HCT116 (cell line): Measurements from ENCODE around the gene AP1G1. TPM values are rescaled to one million over a fixed set of nuclear protein-coding genes. Genes with fewer than 3 reads are reported as not detected.

Experiments used
- ATAC-seq: fragments of 200-7000 bp; cut with Tn5 transposase; 2 replicates; pipeline ENCODE4 v1.9.1; 2020; ENCODE audit warnings: mild to moderate bottlenecking, moderate library complexity
- BruUV-seq: library from RNA; stranded (reverse); fragments of 400-500 nt; replicated peaks from 2 replicates; lab custom pipeline; 2021; lab: Mats Ljungman, UMichigan
- CTCF ChIA-PET: fragments of 300-600 bp; sonication (Branson Sonifier 250); formaldehyde crosslinking; loops from one replicate; lab custom pipeline; 2021; ENCODE audit warnings: antibody characterized with exemption; lab: Charles Lee
- POLR2A ChIA-PET: fragments of 300-600, 350-600 bp; sonication (Branson Sonifier 250); formaldehyde crosslinking; loops from one replicate; lab custom pipeline; 2021; ENCODE audit warnings: antibody characterized with exemption; lab: Charles Lee
- RAD21 ChIA-PET, 2 experiments: fragments of 300-600 bp; sonication (Branson Sonifier 250); formaldehyde crosslinking; loops; one replicate each; lab custom pipeline; 2023; ENCODE audit warnings: low total read pairs in 2 of 2; ENCODE audit not compliant: uncharacterized antibody in 2 of 2, unreplicated experiment in 2 of 2, low non-redundant PET in 1 of 2; lab: Charles Lee
- DNase-seq: peaks from one replicate; pipeline ENCODE4 v3.0.0-alpha.2; 2010; ENCODE audit warnings: low read depth, low spot score
- H2AFZ ChIP-seq: fragments of 200-600 bp; shearing (Covaris generic), sonication (generic); 2 replicates; pipeline ENCODE4 v1.6.1; 2017; ENCODE audit warnings: low read depth, mixed run types, mixed read lengths, antibody characterized with exemption, low read length; ENCODE audit not compliant: poor library complexity, severe bottlenecking
- H3K27ac ChIP-seq: 2 replicates; pipeline ENCODE4 v1.5.1; 2012; ENCODE audit warnings: low read depth, low read length
- H3K27me3 ChIP-seq: fragments of 200-600 bp; sonication (generic); 2 replicates; pipeline ENCODE4 v1.6.1; 2016; ENCODE audit warnings: mixed run types, low read length, mixed read lengths; ENCODE audit not compliant: insufficient read depth
- H3K36me3 ChIP-seq, 2 experiments: fragments of 200-500 bp in 1 of 2; fragments of 200-600 bp in 1 of 2; sonication (Bioruptor generic) in 1 of 2; sonication (generic) in 1 of 2; 2 replicates each; pipeline versions ENCODE4 v1.5.1 to v1.6.1; 2014 to 2016; ENCODE audit warnings: low read length in 2 of 2, inconsistent platforms in 1 of 2, mixed read lengths in 1 of 2, mixed run types in 1 of 2; ENCODE audit not compliant: insufficient read depth in 2 of 2, control insufficient read depth in 1 of 2
- H3K4me1 ChIP-seq, 2 experiments: fragments of 200-600 bp in 1 of 2; sonication (generic) in 1 of 2; 2 replicates each; pipeline versions ENCODE4 v1.5.1 to v1.6.1; 2012 to 2017; ENCODE audit warnings: low read length in 2 of 2, inconsistent platforms in 1 of 2, mild to moderate bottlenecking in 1 of 2, mixed read lengths in 1 of 2, mixed run types in 1 of 2, moderate library complexity in 1 of 2; ENCODE audit not compliant: insufficient read depth in 2 of 2, control insufficient read depth in 1 of 2
- H3K4me2 ChIP-seq: fragments of 200-600 bp; sonication (generic); 2 replicates; pipeline ENCODE4 v1.6.1; 2017; ENCODE audit warnings: mixed run types, low read length, mixed read lengths
- H3K4me3 ChIP-seq, 2 experiments: fragments of 200-600 bp in 1 of 2; sonication (generic) in 1 of 2; replicated peaks in 1 of 2; 2 replicates each; pipeline ENCODE4 v1.5.1; 2011 to 2016; ENCODE audit warnings: low read length in 2 of 2, control low read depth in 1 of 2, low read depth in 1 of 2, mild to moderate bottlenecking in 1 of 2, mixed read lengths in 1 of 2, mixed run types in 1 of 2
- H3K79me2 ChIP-seq: fragments of 200-600 bp; sonication (generic); 2 replicates; pipeline ENCODE4 v1.6.1; 2017; ENCODE audit warnings: mild to moderate bottlenecking, mixed run types, low read length, moderate library complexity, mixed read lengths; ENCODE audit not compliant: insufficient read depth
- H3K9ac ChIP-seq: fragments of 200-600 bp; sonication (generic); 2 replicates; pipeline ENCODE4 v1.6.1; 2016; ENCODE audit warnings: low read length, mixed read lengths
- H3K9me2 ChIP-seq: fragments of 200-600 bp; sonication (generic), shearing (Covaris generic); 2 replicates; pipeline ENCODE4 v1.6.1; 2017; ENCODE audit warnings: mixed run types, mild to moderate bottlenecking, moderate library complexity; ENCODE audit not compliant: insufficient read depth
- H3K9me3 ChIP-seq, 2 experiments: fragments of 200-500 bp in 1 of 2; fragments of 200-600 bp in 1 of 2; sonication (Bioruptor generic) in 1 of 2; sonication (generic) in 1 of 2; 2 replicates each; pipeline ENCODE4 v1.6.1; 2014 to 2017; ENCODE audit warnings: low read length in 2 of 2, mixed read lengths in 2 of 2, inconsistent platforms in 1 of 2, low read depth in 1 of 2, mild to moderate bottlenecking in 1 of 2, mixed run types in 1 of 2, moderate library complexity in 1 of 2; ENCODE audit not compliant: control insufficient read depth in 1 of 2, insufficient read depth in 1 of 2
- H4K20me1 ChIP-seq: fragments of 200-600 bp; sonication (generic), shearing (Covaris generic); 2 replicates; pipeline ENCODE4 v1.6.1; 2017; ENCODE audit warnings: mixed run types, mild to moderate bottlenecking, moderate library complexity; ENCODE audit not compliant: insufficient read depth
- CBX3 ChIP-seq: IDR thresholded peaks from 2 replicates; pipeline ENCODE4 v1.6.1; 2012; ENCODE audit warnings: low read depth
- CEBPB ChIP-seq: IDR thresholded peaks from 2 replicates; pipeline ENCODE4 v1.6.1; 2012; ENCODE audit warnings: low read depth
- CTCF ChIP-seq, 3 experiments: fragments of 200-600 bp in 1 of 3; sonication (generic) in 1 of 3; IDR thresholded peaks in 2 of 3; conservative IDR thresholded peaks in 1 of 3; 2 replicates each; pipeline ENCODE4 v1.5.1; 2012 to 2017; ENCODE audit warnings: low read depth in 2 of 3, low read length in 2 of 3, antibody characterized with exemption in 1 of 3, borderline replicate concordance in 1 of 3, control low read depth in 1 of 3, mild to moderate bottlenecking in 1 of 3, mixed read lengths in 1 of 3, mixed run types in 1 of 3, moderate library complexity in 1 of 3; ENCODE audit not compliant: insufficient read depth in 1 of 3
- EGR1 ChIP-seq: IDR thresholded peaks from 2 replicates; pipeline ENCODE4 v1.6.1; 2012; ENCODE audit warnings: low read depth
- ELF1 ChIP-seq: IDR thresholded peaks from 2 replicates; pipeline ENCODE4 v1.6.1; 2012; ENCODE audit warnings: low read depth, borderline replicate concordance
- EZH2phosphoT487 ChIP-seq: fragments of 200-600 bp; IDR thresholded peaks from 2 replicates; pipeline ENCODE4 v1.6.1; 2018; ENCODE audit warnings: antibody characterized with exemption, borderline replicate concordance
- JUND ChIP-seq: IDR thresholded peaks from 2 replicates; pipeline ENCODE4 v1.6.1; 2012
- POLR2A ChIP-seq: IDR thresholded peaks from 2 replicates; pipeline ENCODE4 v1.7.0; 2011; ENCODE audit warnings: borderline replicate concordance; ENCODE audit not compliant: insufficient read depth, insufficient read length; ENCODE audit errors: extremely low read depth
- POLR2AphosphoS5 ChIP-seq: IDR thresholded peaks from 2 replicates; pipeline ENCODE4 v1.6.1; 2011; ENCODE audit warnings: mild to moderate bottlenecking, low read depth, low read length, moderate library complexity
- RAD21 ChIP-seq: IDR thresholded peaks from 2 replicates; pipeline ENCODE4 v1.6.1; 2012; ENCODE audit warnings: low read depth, mild to moderate bottlenecking
- SP1 ChIP-seq: IDR thresholded peaks from 2 replicates; pipeline ENCODE4 v1.6.1; 2012; ENCODE audit warnings: low read depth
- SRF ChIP-seq: IDR thresholded peaks from 2 replicates; pipeline ENCODE4 v1.6.1; 2012; ENCODE audit warnings: low read depth
- TCF7L2 ChIP-seq: IDR thresholded peaks from 2 replicates; pipeline ENCODE4 v1.7.0; 2011; ENCODE audit warnings: borderline replicate concordance, inconsistent platforms; ENCODE audit not compliant: insufficient read depth, insufficient read length; ENCODE audit errors: extremely low read depth
- ZBTB33 ChIP-seq: IDR thresholded peaks from 2 replicates; pipeline ENCODE4 v1.6.1; 2011; ENCODE audit warnings: mild to moderate bottlenecking, low read length, moderate library complexity; ENCODE audit not compliant: insufficient replicate concordance; ENCODE audit errors: extremely low read depth
- ZFX ChIP-seq: fragments of 450-650 bp; IDR thresholded peaks from 2 replicates; pipeline ENCODE4 v1.6.1; 2017
- ZNF274 ChIP-seq: fragments of 200-500 bp; sonication (Bioruptor generic); IDR thresholded peaks from 2 replicates; pipeline ENCODE4 v1.6.1; 2014; ENCODE audit warnings: mild to moderate bottlenecking, low read depth, low read length, inconsistent platforms
- intact Hi-C: fragments of 100-400 bp; cut with micrococcal nuclease; formaldehyde crosslinking; loops from 2 replicates; pipeline ENCODE4 v1.10.0; 2022
- total RNA-seq: library from RNA; stranded (reverse); gene quantifications from one replicate; pipeline ENCODE4 v1.2.1, GENCODE V29; 2021; ENCODE audit not compliant: unreplicated experiment

The AP1G1 gene
- total RNA-seq, 1 experiment from 2014 or later = 70.2 TPM

GRCh38 chr16:71852158-71852557 is 43.5 kb upstream of the AP1G1 start:
- RAD21 ChIA-PET = no interaction called here
- no peak overlapping the region for H3K4me2 ChIP-seq
- no peaks in the 10 kb centered on the region for H3K27me3 ChIP-seq
- H3K27ac ChIP-seq = no peak overlapping the region
- H3K36me3 ChIP-seq = peaks cover 16% of the 10 kb centered on the region in 2 experiments; a peak in 3 of 4 replicates
- no TSS peak for BruUV-seq
- DNase-seq (no peak), ATAC-seq (no peak)
- H3K4me1 ChIP-seq = peaks cover 1 to 2% of the 10 kb centered on the region in 2 experiments
- no peaks in the 10 kb centered on the region for H3K9me2 ChIP-seq
- no peak overlapping the region for H3K9ac ChIP-seq
- peaks cover 22% of the 10 kb centered on the region for H3K79me2 ChIP-seq
- H3K9me3 ChIP-seq = no peaks in the 10 kb centered on the region
- TF ChIP-seq ZBTB33 = no peak
- no peak for TF ChIP-seq ZNF274
- TF ChIP-seq SP1 = no peak
- TF ChIP-seq ELF1 = no peak
- CTCF ChIA-PET = no interaction called here
- POLR2A ChIA-PET = interaction anchor here (0.6 kb wide), 1 partner anchor 43 kb away, joined by 3 read pairs; no protein-coding TSS in a partner anchor
- no peak overlapping the region for H2AFZ ChIP-seq
- H3K4me3 ChIP-seq = no peak overlapping the region
- intact Hi-C loops = no loop called here
- peaks cover 4% of the 10 kb centered on the region; the same call in 1 of the 2 replicates for H4K20me1 ChIP-seq

GRCh38 chr16:71851746-71852145 is 43.1 kb upstream of the AP1G1 start:
- no peaks in the 10 kb centered on the region for H3K9me3 ChIP-seq
- no TSS peak for BruUV-seq
- H4K20me1 ChIP-seq = peaks cover 4% of the 10 kb centered on the region; the same call in 1 of the 2 replicates
- no peak overlapping the region for H3K9ac ChIP-seq
- ChIA-PET CTCF (no interaction called here), RAD21 (no interaction called here), POLR2A (no interaction called here)
- H3K79me2 ChIP-seq = peaks cover 26% of the 10 kb centered on the region
- no peak overlapping the region for H2AFZ ChIP-seq
- no peak overlapping the region for H3K4me3 ChIP-seq
- H3K4me1 ChIP-seq = peaks cover 5 to 6% of the 10 kb centered on the region in 2 experiments
- no peaks in the 10 kb centered on the region for H3K9me2 ChIP-seq
- intact Hi-C loops = no loop called here
- H3K27me3 ChIP-seq = no peaks in the 10 kb centered on the region
- H3K4me2 ChIP-seq = no peak overlapping the region
- TF ChIP-seq SP1 (no peak), EGR1 (no peak), ZFX (no peak), CEBPB (no peak), TCF7L2 (no peak), CTCF (IDR thresholded peaks at IDR 0.05 in 2 of 3, conservative IDR thresholded peaks at IDR 0.05 in 1 of 3; ENCODE audit: borderline replicate concordance in 1 of 3, insufficient read depth in 1 of 3, low read depth in 2 of 3, low read length in 2 of 3) (no peak), ZBTB33 (no peak), RAD21 (no peak), JUND (no peak), SRF (no peak), EZH2phosphoT487 (no peak), POLR2A (no peak), CBX3 (no peak), POLR2AphosphoS5 (no peak)
- DNase-seq = no peak
- H3K36me3 ChIP-seq = peaks cover 16% of the 10 kb centered on the region in 2 experiments; a peak in 3 of 4 replicates
- no peak overlapping the region for H3K27ac ChIP-seq
- ATAC-seq = no peak
